ENCODE results near the gene CRYGA. TPM values are rescaled to one million over a fixed set of nuclear protein-coding genes. Genes with fewer than 3 reads are reported as not detected.

Gene CRYGA
- total RNA-seq, 1 experiment from 2014 or later = not detected

DNA sequence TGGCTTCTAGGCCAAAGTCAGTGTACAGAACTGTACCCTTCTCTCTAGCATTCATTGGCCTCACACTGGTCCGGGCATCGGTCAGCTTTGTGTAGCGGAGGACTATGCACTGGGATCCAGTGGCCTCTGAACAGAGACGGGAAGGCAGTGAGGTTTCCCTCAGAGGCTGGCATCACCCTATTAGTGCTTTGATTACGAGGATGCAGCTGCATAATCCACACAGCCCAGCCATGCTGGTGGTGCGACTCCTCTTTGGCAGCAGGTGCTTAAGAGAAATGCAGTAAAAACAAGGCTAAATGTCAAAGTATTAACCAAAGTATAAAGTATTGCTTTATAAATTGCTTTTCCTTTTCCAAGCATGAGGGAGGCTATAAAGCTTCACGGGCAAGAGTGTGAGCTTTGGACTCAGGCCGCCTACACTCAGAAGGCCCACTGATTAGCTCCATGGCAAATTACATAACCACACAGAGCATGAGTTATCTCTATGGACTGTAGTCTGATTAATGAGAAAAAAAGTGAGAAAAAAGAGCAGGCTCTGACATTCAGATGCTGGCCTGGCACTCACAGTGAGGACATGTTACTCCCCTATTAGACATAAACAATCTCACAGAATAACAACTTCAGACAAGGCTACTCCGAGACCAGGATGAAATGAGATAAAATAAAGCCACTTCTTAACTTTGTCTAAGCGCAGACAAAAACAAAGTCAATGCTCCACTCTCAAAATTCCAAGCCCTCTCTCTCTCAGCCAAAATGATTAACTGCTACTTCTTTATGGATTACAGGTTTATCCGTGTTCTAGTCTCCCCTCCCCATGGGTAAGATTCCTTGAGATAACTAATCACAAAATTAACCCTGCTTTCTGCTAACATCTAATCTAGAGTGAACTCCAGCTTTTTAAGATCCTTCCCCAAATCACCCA lies 27.3 kb downstream of the CRYGA start:
- CTCF ChIA-PET = no interaction called here
- no peak for DNase-seq (ENCODE audit: low spot score)
- TF ChIP-seq EZH2 (IDR thresholded peaks at IDR 0.05; ENCODE audit: borderline replicate concordance, low read depth, low read length, poor library complexity, severe bottlenecking) = no peak
- TF ChIP-seq, protein P1, sequence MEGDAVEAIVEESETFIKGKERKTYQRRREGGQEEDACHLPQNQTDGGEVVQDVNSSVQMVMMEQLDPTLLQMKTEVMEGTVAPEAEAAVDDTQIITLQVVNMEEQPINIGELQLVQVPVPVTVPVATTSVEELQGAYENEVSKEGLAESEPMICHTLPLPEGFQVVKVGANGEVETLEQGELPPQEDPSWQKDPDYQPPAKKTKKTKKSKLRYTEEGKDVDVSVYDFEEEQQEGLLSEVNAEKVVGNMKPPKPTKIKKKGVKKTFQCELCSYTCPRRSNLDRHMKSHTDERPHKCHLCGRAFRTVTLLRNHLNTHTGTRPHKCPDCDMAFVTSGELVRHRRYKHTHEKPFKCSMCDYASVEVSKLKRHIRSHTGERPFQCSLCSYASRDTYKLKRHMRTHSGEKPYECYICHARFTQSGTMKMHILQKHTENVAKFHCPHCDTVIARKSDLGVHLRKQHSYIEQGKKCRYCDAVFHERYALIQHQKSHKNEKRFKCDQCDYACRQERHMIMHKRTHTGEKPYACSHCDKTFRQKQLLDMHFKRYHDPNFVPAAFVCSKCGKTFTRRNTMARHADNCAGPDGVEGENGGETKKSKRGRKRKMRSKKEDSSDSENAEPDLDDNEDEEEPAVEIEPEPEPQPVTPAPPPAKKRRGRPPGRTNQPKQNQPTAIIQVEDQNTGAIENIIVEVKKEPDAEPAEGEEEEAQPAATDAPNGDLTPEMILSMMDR (conservative IDR thresholded peaks at IDR 0.05; ENCODE audit: low read depth, low read length) = no peak
- no peaks in the 10 kb centered on the region for H3K4me1 ChIP-seq (ENCODE audit: insufficient read depth, low read length, poor library complexity, severe bottlenecking)
- POLR2A ChIA-PET (ENCODE audit: low non-redundant PET) = interaction anchor here (0.6 kb wide), 1 partner anchor 11 kb away, joined by 4 read pairs; no protein-coding TSS in a partner anchor
- intact Hi-C loops (cut with micrococcal nuclease; ENCODE audit: unreplicated experiment) = no loop called here
- no peaks in the 10 kb centered on the region for H3K9me3 ChIP-seq (ENCODE audit: low read depth, low read length, poor library complexity, severe bottlenecking)
- no peak overlapping the region for H3K27ac ChIP-seq (ENCODE audit: low read depth, low read length, poor library complexity, severe bottlenecking)
- H3K4me3 ChIP-seq (ENCODE audit: low read depth, low read length, poor library complexity, severe bottlenecking) = no peak overlapping the region
- H3K36me3 ChIP-seq (ENCODE audit: insufficient read depth, low read length, poor library complexity, severe bottlenecking) = no peaks in the 10 kb centered on the region
- BruUV-seq (replicated peaks) = no TSS peak
- no peaks in the 10 kb centered on the region for H3K27me3 ChIP-seq (replicated peaks; ENCODE audit: insufficient read depth, low read depth, low read length, poor library complexity)

DNA sequence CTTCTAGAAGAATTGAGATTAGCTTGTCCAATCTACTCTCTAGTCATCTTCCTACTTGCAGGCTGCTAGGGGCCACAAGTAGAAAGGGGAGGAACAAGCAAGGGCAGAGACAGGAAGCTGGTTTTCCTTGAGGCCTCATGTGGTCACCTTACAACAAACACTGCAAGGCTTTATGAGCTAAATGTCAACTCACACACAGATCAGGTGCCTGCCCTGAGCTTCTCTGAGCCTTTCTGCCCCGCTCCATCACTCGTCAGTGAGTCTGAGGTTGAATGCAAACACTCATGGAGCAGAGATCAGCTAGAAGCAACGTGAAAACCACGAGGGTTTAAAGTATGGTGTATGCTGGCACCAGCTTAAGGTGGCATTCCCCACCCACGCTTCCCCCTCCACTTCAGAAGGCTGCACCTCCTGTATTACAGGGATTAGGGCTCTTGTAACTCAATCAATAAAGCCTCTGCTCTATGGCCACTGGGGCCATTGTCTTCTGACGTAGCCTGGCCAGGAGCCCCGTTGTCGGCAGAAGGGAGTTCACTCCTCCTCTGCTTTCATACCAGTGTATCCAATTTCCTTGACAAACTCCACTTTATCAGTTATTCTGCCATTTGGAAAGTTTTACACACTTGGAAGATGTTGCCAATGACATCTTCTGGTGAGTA lies 28.3 kb downstream of the CRYGA start:
- CTCF ChIA-PET = no interaction called here
- Histone ChIP-seq H3K36me3 (ENCODE audit: insufficient read depth, low read length, poor library complexity, severe bottlenecking) (no peaks in the 10 kb centered on the region), H3K9me3 (ENCODE audit: low read depth, low read length, poor library complexity, severe bottlenecking) (no peaks in the 10 kb centered on the region), H3K4me1 (ENCODE audit: insufficient read depth, low read length, poor library complexity, severe bottlenecking) (no peaks in the 10 kb centered on the region), H3K27ac (ENCODE audit: low read depth, low read length, poor library complexity, severe bottlenecking) (no peak overlapping the region), H3K27me3 (replicated peaks; ENCODE audit: insufficient read depth, low read depth, low read length, poor library complexity) (no peaks in the 10 kb centered on the region), H3K4me3 (ENCODE audit: low read depth, low read length, poor library complexity, severe bottlenecking) (no peak overlapping the region)
- intact Hi-C loops (cut with micrococcal nuclease; ENCODE audit: unreplicated experiment) = no loop called here
- DNase-seq (ENCODE audit: low spot score) = no peak
- POLR2A ChIA-PET (ENCODE audit: low non-redundant PET) = no interaction called here
- BruUV-seq (replicated peaks) = no TSS peak
- TF ChIP-seq EZH2 (IDR thresholded peaks at IDR 0.05; ENCODE audit: borderline replicate concordance, low read depth, low read length, poor library complexity, severe bottlenecking) = no peak
- TF ChIP-seq, protein P1 (conservative IDR thresholded peaks at IDR 0.05; ENCODE audit: low read depth, low read length) = no peak

DNA sequence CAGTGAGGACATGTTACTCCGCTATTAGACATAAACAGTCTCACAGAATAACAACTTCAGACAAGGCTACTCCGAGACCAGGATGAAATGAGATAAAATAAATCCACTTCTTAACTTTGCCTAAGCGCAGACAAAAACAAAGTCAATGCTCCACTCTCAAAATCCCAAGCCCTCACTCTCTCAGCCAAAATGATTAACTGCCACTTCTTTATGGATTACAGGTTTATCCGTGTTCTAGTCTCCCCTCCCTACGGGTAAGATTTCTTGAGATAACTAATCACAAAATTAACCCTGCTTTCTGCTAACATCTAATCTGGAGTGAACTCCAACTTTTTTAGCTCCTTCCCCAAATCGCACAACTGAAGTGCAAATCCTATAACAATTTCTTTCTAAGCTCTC lies 32.7 kb downstream of the CRYGA start:
- CTCF ChIA-PET = no interaction called here

More for the DNA sequence above, 32.7 kb downstream of the CRYGA start:
- Histone ChIP-seq H3K4me3 (ENCODE audit: low read depth, low read length, poor library complexity, severe bottlenecking) (no peak overlapping the region), H3K27me3 (replicated peaks; ENCODE audit: insufficient read depth, low read depth, low read length, poor library complexity) (no peaks in the 10 kb centered on the region), H3K36me3 (ENCODE audit: insufficient read depth, low read length, poor library complexity, severe bottlenecking) (no peaks in the 10 kb centered on the region), H3K9me3 (ENCODE audit: low read depth, low read length, poor library complexity, severe bottlenecking) (no peaks in the 10 kb centered on the region), H3K4me1 (ENCODE audit: insufficient read depth, low read length, poor library complexity, severe bottlenecking) (no peaks in the 10 kb centered on the region), H3K27ac (ENCODE audit: low read depth, low read length, poor library complexity, severe bottlenecking) (no peak overlapping the region)
- BruUV-seq (replicated peaks) = no TSS peak
- TF ChIP-seq EZH2 (IDR thresholded peaks at IDR 0.05; ENCODE audit: borderline replicate concordance, low read depth, low read length, poor library complexity, severe bottlenecking) = no peak
- TF ChIP-seq, protein P1 (conservative IDR thresholded peaks at IDR 0.05; ENCODE audit: low read depth, low read length) = no peak
- intact Hi-C loops (cut with micrococcal nuclease; ENCODE audit: unreplicated experiment) = no loop called here
- DNase-seq (ENCODE audit: low spot score) = no peak
- POLR2A ChIA-PET (ENCODE audit: low non-redundant PET) = interaction anchor here (0.5 kb wide), 1 partner anchor 16 kb away, joined by 5 read pairs; no protein-coding TSS in a partner anchor
